Measurements from ENCODE around the gene RGS3. TPM values are rescaled to one million over a fixed set of nuclear protein-coding genes. Genes with fewer than 3 reads are reported as not detected.

RGS3 gene
- total RNA-seq, 1 donor from 2014 or later, result 15.0 TPM

- intact Hi-C loops (cut with micrococcal nuclease), result no loop called here
- Mint-ChIP-seq H3K4me1 (no peaks in the 10 kb centered on the region), H3K27ac (no peak overlapping the region), H3K4me3 (no peak overlapping the region), H3K36me3 (ENCODE audit: low read depth) (no peaks in the 10 kb centered on the region), H3K9me3 (no peaks in the 10 kb centered on the region), H3K27me3 (no peaks in the 10 kb centered on the region)
- CTCF ChIA-PET, result interaction anchor here (1.2 kb wide), 1 partner anchor 48 kb away, joined by 3 read pairs; no protein-coding TSS in a partner anchor
- DNase-seq (no peak), ATAC-seq (ENCODE audit: low read depth) (no peak)
- POLR2A ChIA-PET, result no interaction called here
- TF ChIP-seq, protein P1, sequence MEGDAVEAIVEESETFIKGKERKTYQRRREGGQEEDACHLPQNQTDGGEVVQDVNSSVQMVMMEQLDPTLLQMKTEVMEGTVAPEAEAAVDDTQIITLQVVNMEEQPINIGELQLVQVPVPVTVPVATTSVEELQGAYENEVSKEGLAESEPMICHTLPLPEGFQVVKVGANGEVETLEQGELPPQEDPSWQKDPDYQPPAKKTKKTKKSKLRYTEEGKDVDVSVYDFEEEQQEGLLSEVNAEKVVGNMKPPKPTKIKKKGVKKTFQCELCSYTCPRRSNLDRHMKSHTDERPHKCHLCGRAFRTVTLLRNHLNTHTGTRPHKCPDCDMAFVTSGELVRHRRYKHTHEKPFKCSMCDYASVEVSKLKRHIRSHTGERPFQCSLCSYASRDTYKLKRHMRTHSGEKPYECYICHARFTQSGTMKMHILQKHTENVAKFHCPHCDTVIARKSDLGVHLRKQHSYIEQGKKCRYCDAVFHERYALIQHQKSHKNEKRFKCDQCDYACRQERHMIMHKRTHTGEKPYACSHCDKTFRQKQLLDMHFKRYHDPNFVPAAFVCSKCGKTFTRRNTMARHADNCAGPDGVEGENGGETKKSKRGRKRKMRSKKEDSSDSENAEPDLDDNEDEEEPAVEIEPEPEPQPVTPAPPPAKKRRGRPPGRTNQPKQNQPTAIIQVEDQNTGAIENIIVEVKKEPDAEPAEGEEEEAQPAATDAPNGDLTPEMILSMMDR (IDR thresholded peaks at IDR 0.05), result no peak
Observed at GRCh38 chr9:113533335-113534225, 70.1 kb downstream of the RGS3 start.

- Mint-ChIP-seq H3K36me3 (ENCODE audit: low read depth) (no peaks in the 10 kb centered on the region), H3K27ac (no peak overlapping the region), H3K4me1 (no peaks in the 10 kb centered on the region), H3K27me3 (no peaks in the 10 kb centered on the region), H3K9me3 (no peaks in the 10 kb centered on the region), H3K4me3 (no peak overlapping the region)
- DNase-seq (no peak), ATAC-seq (ENCODE audit: low read depth) (no peak)
- POLR2A ChIA-PET, result interaction anchor here (1.2 kb wide), 1 partner anchor 12 kb away, joined by 3 read pairs; no protein-coding TSS in a partner anchor
- intact Hi-C loops (cut with micrococcal nuclease), result no loop called here
- CTCF ChIA-PET, result interaction anchor here (0.6 kb wide), 1 partner anchor 90 kb away, joined by 4 read pairs; no protein-coding TSS in a partner anchor
- TF ChIP-seq, protein P1 (IDR thresholded peaks at IDR 0.05), result no peak
Observed at GRCh38 chr9:113535756-113536155, 72.2 kb downstream of the RGS3 start.

GRCh38 chr9:113536166-113536482 is 72.6 kb downstream of the RGS3 start:
- H3K36me3 Mint-ChIP-seq (ENCODE audit: low read depth), result no peaks in the 10 kb centered on the region
- no peak overlapping the region for H3K4me3 Mint-ChIP-seq
- ChIA-PET POLR2A (interaction anchor here (1.2 kb wide), 1 partner anchor 13 kb away, joined by 3 read pairs; no protein-coding TSS in a partner anchor), CTCF (no interaction called here)
- ATAC-seq (ENCODE audit: low read depth), result no peak
- TF ChIP-seq, protein P1 (IDR thresholded peaks at IDR 0.05), result no peak
- H3K27me3 Mint-ChIP-seq, result no peaks in the 10 kb centered on the region
- H3K27ac Mint-ChIP-seq, result no peak overlapping the region
- no peaks in the 10 kb centered on the region for H3K4me1 Mint-ChIP-seq
- intact Hi-C loops (cut with micrococcal nuclease), result no loop called here
- no peak for DNase-seq
- H3K9me3 Mint-ChIP-seq, result no peaks in the 10 kb centered on the region

DNA sequence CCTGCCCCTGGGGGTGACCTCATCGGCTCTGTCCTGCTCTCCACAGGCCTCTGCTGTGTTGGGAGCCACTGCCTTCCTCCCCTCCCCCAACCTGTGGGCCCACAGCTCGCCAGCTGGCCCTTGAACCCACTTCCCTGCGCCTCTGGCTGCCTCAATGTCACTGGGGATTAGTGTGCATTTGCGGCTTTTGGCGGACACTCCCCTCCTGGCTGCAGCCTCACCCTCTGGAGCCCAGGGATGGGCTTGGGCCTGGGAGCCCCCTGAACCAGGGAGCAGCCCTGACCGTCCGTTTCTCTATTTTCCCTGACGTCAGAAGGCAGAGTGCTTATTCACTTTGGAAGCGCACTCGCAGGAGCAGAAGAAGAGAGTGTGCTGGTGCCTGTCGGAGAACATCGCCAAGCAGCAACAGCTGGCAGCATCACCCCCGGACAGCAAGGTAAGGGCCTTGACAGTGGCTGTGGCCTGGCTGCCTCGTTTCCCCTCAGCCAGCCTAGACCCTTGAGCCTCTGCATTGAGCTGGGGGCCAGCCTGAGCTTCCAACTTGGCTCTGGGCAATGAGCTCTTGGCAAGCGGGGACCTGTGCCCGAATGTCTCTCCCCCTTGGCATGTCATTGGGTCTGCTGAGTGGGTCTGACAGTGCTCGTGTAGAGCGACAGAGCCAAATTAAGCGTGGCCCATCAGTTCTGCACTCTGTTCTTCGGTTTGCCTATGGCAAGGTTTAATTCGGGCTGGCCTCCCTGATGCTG is 73.1 kb downstream of the RGS3 start:
- no peaks in the 10 kb centered on the region for H3K27me3 Mint-ChIP-seq
- H3K4me1 Mint-ChIP-seq, result no peaks in the 10 kb centered on the region
- no peaks in the 10 kb centered on the region for H3K36me3 Mint-ChIP-seq (ENCODE audit: low read depth)
- intact Hi-C loops (cut with micrococcal nuclease), result no loop called here
- ChIA-PET POLR2A (no interaction called here), CTCF (no interaction called here)
- TF ChIP-seq, protein P1 (IDR thresholded peaks at IDR 0.05), result no peak
- no peak overlapping the region for H3K27ac Mint-ChIP-seq
- H3K4me3 Mint-ChIP-seq, result no peak overlapping the region
- H3K9me3 Mint-ChIP-seq, result no peaks in the 10 kb centered on the region
- DNase-seq, result no peak
- ATAC-seq (ENCODE audit: low read depth), result no peak

GRCh38 chr9:113537229-113537810 is 73.8 kb downstream of the RGS3 start:
- ATAC-seq (ENCODE audit: low read depth) (no peak), DNase-seq (no peak)
- Mint-ChIP-seq H3K27me3 (no peaks in the 10 kb centered on the region), H3K9me3 (no peaks in the 10 kb centered on the region), H3K36me3 (ENCODE audit: low read depth) (no peaks in the 10 kb centered on the region), H3K4me1 (no peaks in the 10 kb centered on the region), H3K4me3 (no peak overlapping the region), H3K27ac (no peak overlapping the region)
- POLR2A ChIA-PET, result no interaction called here
- TF ChIP-seq, protein P1 (IDR thresholded peaks at IDR 0.05), result no peak
- intact Hi-C loops (cut with micrococcal nuclease), result no loop called here
- CTCF ChIA-PET, result no interaction called here

Data from activated B cell treated with CpG ODN at 0.5 μM for 24 hours (primary cell).